GM21737 (cell line): ENCODE measurements around the gene GPX4.

ENCODE experiments used
- ATAC-seq: cut with Tn5 transposase; IDR thresholded peaks from one replicate; pipeline ENCODE4 v1.9.1; 2021; ENCODE audit warnings: mild to moderate bottlenecking, moderate library complexity; ENCODE audit not compliant: unreplicated experiment

Gene GPX4

DNA sequence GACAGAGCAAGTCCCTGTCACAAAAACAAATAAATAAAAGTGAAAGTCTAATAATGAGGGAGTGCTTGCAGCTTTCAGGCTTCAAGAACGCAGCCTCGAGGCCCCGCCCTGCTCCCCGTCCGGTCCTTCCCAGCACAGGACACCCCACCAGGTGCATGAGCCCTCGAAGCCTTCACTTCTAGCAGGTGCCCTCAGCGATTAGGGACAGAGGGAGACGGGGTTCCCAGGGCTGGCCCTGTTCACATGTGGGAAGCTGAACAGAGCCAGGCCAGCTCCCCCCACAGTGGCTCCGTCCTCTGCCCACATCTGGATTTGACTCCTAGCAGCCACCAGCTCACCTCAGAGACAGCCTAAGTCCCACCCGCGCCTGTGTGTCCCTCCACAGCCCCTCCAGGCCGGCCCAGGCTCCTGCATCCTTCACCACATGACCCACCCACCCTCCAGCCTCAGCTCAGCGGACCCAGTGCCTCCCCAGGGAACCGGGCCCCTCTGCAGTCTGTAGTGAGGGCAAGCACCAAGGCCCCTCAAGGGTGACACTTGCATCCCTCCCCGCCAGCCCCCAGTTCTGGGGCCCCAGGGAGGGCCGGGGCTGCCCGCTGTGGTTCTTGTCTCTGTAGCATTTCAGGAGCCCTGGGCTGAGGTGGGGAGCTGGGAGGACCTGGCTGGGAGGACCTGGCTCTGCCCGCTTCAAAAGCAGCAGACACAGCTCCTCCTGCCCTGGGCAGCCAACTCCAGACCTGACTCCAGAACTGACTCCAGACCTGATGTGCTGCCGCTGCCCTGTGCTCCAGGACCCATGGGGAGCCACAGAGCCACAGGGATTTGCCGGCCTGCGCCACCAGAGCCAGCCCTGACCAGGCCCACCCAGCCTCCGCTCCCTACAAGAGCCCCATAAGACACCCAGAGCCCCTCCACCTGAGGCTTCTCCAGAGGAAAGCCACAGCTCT, 27.2 kb downstream of the GPX4 start:
- no peak for ATAC-seq

DNA sequence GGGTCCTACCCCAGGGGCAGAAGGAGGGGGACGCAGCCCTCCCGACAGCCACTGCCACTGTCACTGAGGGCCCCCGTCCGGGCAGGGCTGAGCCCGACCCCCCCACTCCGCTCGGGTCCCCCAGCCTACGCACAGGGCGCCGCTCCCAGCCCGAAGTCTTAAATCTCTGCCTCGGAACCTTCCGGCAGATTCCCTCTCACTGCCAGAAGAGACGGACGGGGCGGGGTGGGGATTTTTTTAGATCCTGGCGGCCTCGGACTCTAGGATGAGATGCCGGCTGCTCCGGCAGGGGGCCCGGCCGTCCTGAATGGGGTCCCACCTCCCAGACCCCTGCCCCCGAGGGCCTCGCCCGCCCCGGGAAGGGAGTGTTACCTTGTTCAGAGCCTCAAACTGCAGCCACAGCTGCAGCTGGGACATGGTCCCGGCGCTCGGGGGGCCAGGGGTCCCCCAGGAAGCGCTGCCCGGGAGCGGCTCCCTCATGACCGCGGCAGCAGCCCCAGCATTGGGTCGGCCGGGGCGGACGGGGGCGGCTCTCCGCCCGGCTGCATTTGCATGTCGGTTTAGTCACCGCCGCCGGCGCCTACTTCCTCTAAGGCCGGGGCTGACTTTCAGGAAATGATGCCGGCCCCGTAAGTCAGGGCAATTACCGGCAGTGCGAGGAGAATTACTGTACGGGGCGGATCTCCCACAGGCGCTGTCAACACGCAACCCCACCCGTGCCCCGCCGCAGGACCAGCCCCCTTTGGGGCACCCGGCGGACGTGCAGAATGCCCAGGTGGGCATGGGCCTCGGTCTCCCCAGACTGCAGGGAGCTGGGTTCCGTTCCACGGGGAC, 28.1 kb downstream of the GPX4 start:
- ATAC-seq, result peak; percentile 54

DNA sequence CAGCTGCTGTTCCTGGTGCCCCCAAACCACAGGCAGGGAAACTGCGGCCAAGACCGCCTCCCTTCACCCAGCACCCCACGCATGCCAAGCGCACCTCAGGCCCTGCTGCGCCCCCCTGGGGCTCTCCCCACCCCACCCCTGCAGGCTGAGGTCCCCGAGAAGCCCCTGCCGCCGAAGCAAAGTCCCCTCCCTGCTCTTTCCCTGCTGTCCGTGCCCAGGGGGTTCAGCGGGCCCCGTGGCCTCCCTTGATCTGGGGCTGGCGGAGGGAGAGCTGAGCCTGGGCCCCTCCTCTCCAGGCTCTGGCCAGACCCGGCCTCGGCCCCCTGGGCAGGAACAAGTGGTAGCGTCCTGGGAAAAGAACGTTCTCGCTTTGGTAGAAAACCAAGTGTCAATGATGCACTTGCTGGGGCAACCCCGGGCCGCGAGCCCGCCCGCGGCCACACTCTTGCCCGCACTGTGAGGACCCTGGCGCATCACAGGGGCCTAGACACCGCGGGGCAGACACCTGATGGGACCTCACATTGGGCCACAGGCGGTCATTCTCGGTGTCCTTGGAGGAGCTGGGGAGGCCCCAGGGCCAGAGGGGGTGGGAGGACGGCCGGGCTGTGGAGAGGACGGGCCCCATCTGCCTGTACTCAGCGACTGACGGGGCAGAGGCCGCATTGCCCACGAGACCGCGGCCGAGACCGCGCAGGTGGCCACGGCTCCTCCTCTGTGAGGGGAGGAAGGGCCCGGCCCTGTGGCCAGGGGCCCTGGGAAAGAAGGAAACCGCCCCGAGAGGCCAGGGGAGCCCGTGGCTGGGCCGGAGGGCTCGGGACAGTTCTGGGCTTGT, 29.0 kb downstream of the GPX4 start:
- no peak for ATAC-seq

DNA sequence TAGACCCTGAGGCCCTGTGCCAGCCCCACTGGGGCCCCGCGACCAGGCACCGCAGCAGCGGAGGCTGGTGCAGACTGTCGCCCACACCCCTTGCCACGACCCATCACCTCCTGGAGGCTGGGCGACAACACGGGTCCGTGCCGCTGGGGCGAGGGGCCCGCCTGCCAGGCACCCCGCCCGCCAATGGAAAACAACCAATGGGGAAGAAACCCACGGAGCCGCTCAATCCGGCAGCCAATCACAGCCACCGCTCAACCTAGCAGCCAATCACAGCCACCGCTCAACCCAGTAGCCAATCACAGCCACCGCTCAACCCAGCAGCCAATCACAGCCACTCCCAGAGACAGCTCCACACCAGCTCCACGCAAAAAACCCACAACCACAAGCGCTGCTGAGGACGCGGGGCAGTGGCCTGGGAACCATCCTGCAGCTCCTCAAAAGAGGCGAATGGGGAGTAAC, 29.7 kb downstream of the GPX4 start:
- peak; percentile 30 for ATAC-seq

DNA sequence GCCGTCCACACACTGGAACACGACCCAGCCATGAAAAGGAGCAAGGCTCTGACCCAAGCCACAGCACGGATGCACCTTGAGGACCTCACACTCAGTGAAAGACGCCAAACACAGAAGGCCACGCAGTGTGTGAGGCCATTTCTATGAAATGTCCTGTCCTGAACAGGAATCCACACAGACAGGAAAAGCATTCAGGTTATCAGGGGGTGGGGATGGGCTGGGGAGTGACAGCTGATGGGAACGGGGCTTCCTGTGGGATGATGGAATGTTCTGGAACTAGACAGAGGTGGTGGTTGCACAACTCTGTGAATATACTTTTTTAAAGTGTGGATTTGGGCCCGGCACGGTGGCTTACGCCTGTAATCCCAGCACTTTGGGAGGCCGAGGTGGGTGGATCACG, 30.6 kb downstream of the GPX4 start:
- ATAC-seq, result no peak

DNA sequence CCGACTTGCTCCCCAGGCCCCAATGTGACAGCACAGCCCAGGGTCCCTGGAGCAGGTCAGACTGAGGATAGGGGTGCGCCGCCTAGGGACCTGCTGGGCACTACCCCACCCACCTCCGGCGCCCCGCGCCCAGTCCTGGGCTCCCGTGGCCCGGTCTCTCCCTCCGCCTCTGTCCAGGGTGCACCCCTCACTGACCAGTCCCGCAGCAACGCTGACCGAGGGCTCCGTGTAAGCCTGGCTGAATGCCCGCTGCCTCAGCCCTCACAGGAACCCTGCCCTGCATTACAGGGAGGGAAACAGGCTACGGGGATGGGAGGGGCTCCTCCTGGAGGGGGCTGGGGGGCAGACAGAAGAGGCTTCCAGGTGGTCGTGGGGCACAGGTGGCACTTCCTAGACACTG, 31.7 kb downstream of the GPX4 start:
- no peak for ATAC-seq

DNA sequence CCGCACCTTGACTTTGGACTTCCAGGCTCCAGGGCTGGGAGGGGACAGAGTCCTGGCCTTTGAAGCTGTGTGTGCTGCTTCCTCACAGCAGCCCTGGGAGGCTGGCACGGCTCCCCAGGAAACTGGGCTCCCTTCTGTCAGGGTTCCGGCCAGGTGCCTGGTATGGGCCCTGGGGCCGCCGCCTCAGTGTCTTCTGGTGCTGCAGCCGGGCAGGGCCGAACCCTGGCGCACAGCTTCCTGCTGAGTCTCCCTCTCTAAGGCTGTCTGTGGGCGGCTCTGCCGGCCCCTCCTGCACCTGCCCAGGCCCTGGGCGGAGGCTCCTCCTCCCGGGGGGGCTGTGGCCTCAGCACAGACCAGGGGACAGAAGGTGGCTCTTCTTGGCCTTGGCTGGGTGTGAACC, 32.4 kb downstream of the GPX4 start:
- ATAC-seq, result no peak

DNA sequence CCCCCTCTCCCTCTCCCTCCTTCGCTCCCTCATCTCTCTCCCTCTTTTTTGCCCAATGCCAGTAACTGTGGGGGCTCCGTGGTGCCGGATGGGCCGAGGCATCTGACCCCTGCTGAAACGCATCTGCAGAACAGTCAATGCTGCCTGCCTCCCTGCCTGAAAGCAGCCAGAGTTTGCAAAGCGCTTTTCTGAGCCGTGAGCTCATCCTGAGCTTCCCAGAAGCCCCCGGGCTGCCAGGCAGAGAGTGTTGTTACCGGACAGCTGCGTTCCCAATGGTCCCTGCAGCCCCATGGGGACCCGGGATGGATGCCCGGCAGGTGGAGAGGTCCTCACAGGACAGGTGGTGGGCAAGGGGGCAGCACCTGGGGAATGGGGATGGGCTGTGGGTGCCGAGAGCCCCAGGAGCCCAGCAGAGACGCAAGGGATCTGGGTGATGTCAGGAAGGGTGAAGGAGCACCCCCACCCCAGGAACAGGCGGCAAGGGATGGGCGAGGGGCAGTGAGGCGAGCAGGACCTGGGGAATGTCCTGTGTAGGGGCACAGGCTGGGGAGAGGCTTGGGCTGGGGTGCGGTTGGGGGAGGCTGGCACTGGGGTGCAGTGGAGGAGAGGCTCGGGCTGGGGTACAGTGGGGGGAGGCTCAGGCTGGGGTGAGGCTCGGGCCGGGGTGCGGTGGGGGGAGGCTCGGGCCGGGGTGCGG, 33.0 kb downstream of the GPX4 start:
- ATAC-seq, result no peak

DNA sequence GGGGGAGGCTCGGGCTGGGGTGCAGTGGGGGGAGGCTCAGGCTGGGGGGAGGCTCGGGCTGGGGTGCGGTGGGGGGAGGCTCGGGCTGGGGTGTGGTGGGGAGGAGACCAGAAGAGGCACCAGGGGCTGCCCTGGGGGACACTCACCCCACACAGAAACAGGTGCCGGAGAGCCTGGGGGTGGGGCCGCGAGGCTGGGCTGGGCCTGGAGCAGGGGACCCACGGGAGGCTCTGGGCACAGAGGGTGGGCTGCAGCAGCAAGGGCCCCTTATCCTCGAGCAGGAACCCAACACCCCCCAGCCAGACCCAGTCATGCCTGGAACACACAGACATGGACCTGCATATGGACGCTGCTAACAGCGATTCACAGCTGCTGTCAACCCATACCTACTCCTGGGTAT, 34.3 kb downstream of the GPX4 start:
- no peak for ATAC-seq

DNA sequence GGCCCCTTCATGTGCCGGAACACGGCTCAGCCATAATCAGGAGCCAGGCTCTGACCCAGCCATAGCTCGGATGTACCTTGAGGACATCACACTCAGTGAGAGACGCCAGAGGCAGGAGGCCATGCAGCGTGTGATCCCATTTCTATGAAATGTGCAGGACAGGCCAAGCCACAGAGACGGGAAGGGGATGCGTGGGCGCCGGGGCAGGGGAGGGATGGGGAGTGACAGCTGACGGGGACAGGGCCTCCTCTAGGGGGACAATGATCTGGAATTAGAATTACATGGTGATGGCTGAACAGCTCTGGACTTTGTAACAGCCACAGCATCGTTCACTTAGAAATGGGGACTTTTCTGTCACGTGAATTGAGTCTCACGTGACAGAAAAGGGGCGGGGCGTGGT, 35.3 kb downstream of the GPX4 start:
- ATAC-seq, result no peak

DNA sequence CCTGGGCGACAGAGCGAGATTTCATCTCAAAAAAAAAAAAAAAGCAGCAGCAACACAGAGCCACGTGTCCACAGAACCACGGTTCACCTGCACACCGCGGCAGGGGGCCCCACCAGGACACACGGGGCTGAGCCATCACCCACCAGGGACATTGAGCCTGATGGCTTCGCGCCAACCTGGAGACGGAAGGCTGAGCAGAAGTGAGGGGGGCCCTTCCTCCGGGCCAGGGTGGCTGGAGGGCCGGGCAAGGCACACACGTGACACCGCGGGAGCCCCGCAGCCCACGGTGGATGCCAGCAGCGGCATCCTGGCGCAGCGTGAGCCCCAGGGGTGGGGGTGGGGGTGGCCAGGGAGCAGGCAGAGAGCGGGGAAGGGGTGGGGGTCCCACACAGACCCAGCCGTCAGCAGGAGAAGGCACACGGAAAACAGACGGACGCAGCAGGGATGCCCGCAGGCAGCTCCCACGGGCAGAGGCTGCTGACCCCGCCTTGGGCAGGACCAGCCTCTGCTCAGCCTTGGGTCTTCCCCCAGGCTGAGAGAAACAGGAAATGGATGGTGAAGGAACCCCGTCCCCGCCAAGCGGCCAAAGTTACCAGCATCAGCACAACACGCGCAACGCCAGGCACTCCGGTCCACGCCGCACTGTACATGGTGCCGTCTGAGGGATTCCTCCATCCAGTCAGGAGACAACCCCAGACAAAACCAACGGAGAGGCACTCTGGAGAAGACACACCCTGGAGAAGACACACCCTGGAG, 36.7 kb downstream of the GPX4 start:
- ATAC-seq, result no peak

DNA sequence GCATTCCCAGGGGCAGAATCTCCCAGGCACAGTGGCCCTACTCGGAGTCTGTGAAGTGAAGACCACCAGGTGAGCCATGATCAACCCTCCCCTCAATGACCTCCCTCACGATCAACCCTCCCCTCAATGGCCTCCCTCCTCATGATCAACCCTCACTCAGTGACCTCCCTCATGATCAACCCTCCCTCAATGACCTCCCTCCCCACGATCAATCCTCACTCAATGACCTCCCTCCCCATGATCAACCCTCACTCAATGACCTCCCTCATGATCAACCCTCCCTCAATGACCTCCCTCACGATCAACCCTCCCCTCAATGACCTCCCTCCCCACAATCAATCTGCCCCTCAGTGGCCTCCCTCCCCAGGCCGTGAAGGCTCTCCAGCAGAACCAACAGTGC, 38.1 kb downstream of the GPX4 start:
- no peak for ATAC-seq

DNA sequence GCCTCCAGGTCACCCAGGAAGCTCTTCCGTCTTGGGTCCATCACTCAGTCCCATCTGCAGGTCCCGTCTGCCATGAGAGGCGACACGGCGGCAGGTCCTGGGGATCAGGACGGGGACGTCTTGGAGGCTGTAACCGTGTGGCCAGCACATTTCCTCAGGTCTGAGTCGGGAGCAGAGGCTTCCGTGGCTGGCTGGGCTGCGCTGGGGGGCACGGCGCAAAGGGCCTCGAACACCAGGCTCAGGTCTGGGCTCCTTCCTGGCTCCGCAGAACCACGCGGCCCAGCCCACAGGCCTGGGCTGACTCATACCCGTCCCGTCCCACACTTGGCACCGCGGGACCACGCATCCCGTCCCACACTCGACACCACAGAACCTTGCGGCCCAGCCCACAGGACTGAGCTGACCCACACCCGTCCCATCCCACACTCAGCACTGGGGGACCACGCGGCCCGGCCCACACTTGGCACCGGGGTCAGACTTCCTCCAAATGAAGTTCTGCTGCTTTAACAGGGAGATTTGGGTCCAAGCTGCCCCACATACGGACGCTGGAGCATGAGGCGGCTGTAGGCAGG, 40.1 kb downstream of the GPX4 start:
- no peak for ATAC-seq

DNA sequence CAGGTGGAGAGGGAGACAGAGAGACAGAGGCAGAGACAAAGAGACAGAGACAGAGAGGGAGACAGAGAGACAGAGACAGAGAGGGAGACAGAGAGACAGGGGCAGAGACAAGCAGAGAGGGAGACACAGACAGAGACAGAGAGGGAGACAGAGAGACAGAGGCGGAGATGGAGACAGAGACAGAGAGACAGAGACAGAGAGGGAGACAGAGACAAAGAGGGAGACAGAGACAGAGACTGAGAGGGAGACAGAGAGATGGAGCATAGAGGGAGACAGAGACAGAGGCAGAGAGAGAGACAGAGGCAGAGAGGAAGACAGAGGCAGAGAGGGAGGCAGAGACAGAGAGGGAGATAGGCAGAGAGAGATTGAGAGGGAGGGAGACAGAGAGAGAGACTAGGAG, 40.9 kb downstream of the GPX4 start:
- ATAC-seq, result no peak

DNA sequence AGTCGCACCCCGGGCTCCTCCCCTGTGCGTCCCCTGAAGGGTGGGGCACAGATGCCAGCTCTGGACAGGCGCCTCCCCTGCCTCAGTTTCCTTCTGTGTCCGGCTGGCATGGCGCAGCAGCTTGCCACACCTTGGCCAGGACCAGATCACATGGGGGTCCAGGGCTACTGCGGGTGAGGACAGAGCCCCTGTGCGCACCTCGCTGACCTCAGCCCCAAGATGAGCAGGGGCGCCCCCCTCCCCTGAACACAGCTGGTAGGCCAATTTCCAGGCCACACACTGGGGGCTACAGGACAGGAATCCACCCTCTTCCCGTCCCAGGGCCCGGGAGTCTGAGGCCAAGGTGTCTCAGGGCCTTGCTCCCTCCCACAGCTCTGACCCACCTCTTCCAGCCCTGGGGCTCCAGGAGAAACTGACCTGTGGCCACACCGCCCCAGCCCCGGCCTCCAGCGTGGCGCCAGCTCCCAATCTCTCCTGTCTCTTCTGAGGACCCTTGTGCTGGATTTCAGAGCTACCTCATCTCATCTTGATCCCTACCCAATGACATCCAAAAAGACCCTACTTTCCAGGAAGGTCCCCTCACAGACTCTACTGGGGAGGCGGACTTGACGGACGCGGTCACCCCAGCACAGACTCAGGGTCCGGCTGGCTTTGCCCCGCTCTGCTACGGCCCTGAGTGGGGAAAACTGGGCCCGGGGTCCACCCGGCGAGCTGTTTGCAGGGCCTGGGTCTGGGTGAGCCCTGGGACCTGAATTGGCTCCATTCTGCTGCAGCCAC, 42.0 kb downstream of the GPX4 start:
- ATAC-seq, result no peak

DNA sequence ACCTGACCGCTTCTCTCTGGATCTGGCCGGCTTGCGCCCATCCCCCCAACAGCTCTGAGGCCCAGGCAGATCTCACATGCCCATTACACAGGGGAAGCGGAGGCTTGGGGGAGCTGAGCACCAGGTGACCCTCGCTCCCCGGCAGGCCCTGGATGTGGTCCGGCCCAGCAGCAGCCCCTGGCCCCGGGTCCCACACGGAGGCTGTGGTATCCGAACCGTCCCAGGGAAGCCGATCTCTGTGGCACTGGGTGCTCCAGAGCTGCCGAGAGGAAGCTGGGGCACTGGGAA, 42.6 kb downstream of the GPX4 start:
- ATAC-seq, result no peak

DNA sequence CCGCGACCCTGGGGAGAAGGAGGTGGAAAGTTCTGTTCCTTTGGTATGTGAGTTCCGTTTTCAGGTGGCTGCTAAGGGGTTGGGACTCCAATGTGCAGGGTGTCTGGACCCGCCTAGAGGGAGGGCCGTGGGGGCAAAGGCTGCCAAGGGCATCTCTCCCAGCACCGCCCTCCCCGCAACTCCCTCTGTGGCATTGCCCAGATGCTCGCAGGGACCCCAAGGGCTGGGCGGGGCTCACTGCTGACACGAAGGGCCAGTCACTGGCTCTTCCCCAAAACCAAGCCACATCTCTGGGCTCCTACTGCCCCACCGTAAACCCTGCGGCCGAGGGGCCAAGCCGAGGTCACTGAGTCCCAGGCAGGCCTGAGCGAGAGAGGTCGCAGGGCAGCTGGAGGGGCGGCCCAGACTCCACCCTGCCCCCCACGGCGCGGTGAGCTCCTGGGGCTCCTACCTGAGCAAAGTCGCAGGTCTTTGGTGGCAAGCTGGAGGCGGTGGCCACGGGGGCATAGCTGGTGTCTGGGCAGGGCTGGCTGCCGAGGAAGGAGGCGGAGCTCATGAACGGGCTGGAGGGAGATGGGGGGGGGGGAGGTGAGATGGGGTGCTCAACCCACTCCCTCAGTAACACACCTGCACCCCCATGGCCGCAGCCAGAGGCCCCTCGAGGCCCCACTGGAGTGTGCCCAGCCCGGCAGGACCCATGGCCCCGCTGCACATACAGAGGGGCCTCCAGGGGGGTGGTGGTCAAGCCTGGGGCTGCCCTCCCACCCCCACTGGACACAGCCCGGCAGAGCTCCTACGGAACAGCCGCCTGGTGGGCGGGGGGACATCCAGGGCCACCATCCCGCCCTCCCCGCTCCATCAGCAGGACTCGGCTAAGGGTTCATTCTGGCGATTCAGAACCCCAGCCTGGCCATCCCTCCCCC, 43.3 kb downstream of the GPX4 start:
- no peak for ATAC-seq
